CD4-positive, alpha-beta T cell treated with Interleukin-6 for 4 hours (primary cell): ENCODE measurements around the gene STK40.
A peak's percentile ranks its signal among the peaks of the same experiment; 100 is the strongest.

Source experiments
- DNase-seq: peaks from one replicate; pipeline ENCODE4 v3.0.0-alpha.2; 2020; ENCODE audit warnings: mixed read lengths

STK40 gene

DNA sequence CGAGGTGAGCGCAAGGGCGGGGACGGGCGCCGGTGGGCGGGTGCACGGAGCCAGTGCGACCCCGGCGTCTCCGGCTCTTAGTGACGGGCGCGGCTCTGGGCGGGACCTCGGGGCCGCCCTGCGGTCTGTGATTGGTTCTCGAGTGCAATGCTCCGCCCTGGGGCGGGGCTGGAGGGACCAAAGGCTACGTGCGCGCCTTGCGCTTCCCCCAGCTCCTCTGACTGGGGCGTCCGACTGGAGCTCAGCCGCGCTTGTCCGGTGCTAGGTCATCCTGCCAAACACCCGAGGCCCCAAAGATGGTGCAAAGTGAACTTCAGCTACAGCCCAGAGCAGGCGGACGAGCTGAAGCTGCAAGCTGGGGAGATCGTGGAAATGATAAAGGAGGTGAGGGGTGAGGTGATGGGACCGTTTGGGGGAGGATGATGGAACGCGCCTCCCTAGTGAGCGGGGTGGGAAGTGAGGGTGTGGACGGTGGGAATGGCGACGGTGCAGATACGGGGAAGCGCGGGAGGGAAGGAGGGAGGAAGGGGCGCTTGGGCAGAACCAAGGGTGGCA is 78.7 kb downstream of the STK40 start:
- peak; percentile 96 for DNase-seq

DNA sequence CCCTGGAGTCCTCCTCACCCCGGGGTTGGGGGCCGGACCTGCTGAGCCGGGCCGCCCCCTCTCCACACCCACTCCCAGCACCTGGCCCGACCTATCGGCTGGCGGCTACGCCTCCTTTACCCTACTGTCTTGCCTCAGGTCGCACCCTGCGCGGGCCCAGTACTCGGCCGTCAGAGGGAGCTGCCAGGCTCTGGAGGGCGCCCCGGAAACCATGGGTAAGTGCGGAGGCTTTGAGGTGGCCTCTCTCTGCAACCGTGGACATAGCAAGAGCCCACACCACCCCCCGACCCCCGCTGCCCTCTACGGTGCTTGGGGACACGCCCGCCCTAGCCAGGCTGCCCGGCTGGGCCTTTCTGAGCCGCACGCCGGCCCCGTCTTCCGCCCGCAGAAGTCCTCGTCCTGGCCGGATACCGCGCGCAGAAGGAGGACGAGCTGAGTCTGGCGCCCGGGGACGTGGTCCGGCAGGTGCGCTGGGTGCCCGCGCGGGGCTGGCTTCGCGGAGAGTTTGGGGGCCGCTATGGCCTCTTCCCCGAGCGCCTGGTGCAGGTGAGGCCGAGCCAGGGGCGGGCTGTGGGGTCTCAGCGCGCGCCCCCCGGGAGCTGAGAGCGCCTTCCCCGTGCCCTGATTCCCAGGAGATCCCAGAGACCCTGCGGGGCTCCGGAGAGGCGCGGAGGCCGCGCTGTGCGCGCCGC is 79.4 kb downstream of the STK40 start, which contains the start of gene SH3D21:
TSS of gene SH3D21 (plus strand) at position 159 of the 692 bp plus-strand sequence. CDS start at position 212, 53 bp downstream.
- DNase-seq = peak; percentile 62

DNA sequence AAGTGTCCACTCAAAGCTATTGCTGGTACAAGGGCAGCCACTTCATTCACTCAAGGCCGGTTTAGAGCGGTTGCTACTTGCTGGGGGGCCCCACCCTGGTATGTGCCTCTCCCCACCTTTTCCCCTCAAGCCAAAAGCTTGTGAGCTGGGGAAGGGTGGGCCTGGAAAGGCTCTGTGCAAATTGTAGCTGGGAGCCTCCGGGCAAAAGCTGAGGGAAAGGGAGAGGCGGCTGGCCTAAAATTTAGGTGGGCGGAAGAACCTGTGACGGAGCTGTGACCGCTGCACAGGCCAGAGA is 79.9 kb downstream of the STK40 start:
- no peak for DNase-seq

DNA sequence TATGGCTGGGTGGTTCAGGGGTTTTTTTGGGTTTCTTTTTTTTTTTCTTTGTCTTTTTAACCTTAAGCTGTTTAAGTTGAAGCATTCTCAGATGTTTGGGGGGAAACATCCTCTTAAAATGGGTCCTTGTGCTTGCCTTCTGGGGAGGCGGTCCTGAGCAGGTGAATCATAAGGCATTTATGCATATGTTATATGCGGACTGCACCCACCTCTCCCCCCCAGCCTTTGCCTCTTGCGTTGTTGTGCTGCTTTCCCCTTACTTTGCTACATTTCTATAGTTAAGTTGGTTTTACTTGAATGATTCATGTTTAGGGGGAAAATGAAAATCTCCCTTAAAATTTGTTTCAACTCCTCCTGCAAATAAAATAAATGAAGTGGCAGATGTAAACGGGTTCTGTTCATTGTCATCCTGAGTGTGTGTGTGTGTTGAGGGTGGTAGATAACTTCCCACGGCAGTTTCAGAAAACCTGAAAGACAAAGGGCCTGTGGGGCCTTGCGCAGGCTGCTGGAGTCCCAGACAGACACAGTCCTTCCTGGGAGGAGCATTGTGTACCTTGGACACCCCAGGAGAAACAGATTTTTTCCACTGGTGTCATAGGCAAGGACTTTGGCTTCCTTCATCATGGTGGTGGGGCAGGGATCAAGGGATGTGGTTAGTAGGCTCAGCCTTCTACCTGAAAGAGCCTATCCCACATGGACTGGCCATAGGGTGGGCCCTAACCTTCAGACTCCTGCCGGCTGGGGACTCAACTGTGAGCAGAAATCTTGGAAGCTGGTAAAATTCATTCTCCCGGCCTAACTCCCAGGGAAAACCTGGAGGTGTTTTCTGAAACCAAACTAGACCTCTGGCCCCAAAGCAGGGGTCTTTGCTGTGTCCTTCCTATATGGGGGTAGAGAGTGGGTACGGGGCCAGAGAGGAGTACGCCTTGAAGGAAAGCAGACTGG is 80.5 kb downstream of the STK40 start:
- no peak for DNase-seq

DNA sequence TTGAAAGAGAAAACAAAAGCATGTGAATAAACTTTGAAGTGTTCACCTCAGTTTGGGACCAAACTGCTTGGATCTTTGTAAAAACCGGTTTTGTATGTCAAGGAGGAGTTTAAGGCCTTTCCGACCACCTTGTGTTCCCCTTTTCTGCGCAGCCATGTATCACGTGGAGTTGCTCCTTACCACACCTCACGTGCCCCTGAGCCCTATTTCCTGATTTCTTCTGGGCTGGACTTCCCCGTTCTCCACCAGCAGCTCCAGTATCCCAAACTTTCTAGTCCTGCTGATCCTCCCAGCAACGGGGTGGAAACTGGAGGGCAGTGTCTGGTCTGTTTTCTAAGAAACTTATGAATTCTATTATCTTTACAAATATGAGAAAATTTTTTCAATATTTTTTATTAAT is 81.2 kb downstream of the STK40 start:
- DNase-seq = no peak

DNA sequence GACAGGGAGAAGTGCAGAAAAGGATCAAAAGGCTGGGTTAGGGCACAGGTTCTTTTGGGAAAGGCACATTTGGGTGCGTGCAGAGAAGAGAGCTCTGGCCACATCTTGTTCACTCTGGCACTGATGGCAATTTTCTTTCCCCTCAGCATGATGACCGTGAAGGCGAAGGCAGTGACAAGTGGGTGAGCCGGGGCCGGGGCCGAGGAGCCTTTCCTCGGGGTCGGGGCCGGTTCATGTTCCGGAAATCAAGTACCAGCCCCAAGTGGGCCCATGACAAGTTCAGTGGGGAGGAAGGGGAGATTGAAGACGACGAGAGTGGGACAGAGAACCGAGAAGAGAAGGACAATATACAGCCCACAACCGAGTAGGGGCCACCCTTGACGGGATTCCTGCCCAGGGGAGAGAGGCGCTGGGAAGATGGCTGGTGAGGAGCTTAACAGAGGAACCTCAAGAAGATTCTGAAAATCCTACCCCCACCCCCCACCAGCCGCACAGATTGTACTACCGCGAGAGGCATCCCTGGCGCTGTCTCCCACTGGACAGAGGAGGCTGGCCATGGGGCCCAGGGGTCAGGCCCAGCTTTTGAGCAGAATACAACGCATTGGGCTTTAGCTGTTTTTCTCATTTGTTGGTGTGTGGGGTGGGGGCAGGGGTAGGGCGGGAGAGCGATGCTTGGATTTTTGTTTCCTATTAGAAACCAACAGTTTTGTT is 81.9 kb downstream of the STK40 start:
- no peak for DNase-seq

DNA sequence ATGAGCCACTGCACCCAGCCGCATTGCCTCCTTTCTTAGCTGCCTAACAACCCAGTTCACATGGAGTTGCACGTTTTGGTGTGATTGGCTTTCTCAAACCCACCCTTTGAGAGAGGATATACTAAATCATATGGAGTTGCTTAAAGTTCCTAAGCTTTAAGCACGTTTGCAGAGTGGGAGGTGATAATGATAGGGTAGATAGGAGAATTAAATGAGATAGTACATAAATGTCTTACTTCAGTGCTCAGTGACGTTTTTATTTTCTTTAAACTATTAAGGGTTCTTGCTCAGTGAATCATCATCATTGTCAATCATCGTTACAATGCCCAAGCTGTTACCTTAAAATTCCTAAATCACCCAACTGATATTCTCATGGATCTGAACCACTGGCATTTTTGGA is 82.5 kb downstream of the STK40 start:
- DNase-seq = no peak

DNA sequence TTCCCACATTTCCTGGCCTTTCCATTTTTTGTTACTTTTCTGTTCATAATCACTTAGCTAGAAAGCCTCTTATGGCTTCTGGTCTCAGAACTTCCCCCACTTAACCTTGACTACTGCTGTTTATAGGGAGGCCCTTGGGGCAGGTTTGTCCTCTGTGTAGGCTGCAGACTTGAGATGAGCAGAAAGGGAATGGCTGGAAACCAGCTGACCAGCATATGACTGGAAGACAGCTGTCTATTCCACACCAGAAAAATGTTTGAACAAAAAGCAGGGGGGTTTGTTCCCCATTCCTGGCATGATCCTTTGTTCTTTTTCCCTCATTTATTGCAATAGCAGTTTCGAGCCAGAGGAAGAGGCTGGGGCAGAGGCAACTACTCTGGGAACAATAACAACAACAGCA is 84.5 kb downstream of the STK40 start:
- no peak for DNase-seq

DNA sequence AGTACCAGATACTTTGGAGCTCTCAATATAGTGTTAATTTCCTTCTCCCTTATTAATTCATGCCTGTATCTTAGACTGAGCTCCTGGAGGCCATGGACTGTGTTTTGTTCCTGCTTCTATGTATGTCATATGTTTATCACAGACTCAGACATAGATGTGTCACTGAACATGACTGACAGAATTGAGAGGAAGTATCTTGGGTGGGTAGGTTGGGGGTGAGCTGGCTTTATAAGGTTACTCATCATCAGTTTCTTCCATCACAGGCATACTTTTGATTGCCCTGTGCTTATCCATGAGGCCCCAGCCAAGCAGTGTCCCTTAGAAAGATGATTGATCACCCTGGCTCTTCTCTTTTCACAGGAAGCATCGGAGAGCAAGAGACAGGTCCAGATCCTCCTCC is 85.2 kb downstream of the STK40 start:
- DNase-seq = no peak

DNA sequence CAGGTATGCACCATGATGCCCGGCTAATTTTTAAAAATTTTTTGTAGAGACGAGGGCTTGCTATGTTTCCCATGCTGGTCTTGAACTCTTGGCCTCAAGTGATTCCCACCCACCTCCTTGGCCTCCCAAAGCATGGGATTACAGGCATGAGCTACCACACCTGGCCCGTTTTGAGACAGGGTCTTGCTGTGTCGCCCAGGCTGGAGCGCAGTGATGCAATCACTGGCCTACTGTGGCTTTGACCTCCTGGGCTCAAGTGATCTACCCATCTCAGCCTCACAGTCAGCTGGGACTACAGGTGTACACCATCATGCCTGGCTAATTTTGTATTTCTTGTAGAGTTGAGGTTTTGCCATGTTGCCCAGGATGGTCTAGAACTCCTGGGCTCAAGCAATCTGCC is 87.1 kb downstream of the STK40 start:
- DNase-seq = no peak

DNA sequence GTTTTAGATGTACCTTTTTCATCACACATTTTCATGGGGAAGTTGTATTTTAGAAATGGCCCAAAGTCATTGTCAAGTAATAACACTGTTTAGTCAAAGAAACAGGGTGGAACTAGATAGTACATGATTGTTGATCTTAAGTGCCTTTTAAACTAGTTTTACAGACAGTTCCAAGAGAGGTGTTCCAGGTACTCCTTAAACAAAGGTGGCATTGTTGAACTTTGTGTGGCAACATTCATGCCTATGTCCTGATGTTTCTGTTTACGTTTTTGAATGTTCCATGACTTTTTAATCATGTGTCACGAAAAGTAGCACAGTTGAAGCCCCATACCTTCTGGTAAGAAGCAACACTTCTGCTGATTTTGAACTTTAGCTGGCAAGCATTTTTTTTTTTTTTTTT is 88.7 kb downstream of the STK40 start:
- DNase-seq = no peak

DNA sequence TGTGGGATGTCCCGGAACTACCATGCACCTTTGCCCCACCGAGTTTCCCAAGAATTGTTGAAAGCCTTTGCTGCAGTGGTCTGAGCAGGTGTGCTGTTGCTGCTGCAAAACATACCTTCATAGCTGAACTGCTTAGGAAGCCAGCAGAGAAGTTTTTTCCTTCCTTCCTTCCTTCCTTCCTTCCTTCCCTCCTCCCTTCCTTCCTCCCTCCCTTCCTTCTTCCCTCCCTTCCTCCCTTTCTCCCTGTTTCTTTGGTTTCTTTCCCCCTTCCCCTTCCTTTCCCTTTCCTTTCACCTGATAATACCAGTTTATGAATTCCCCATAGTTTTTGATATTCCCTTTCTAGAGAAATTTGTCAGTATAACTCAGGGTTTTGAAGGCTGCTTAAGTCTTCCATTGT is 90.3 kb downstream of the STK40 start:
- no peak for DNase-seq
